Germinal center (tissue), 1 donor: Measurements from ENCODE around the gene NEMP1.
"Not testable (repeated sequence)": the region's sequence is repeated elsewhere in the genome, so short reads cannot be mapped to it uniquely, and the experiment has no call there.

Experiments used
- DNase-seq: peaks from one replicate; pipeline ENCODE4 v3.0.0; 2012; ENCODE audit warnings: mixed read lengths, low spot score

NEMP1 gene

DNA sequence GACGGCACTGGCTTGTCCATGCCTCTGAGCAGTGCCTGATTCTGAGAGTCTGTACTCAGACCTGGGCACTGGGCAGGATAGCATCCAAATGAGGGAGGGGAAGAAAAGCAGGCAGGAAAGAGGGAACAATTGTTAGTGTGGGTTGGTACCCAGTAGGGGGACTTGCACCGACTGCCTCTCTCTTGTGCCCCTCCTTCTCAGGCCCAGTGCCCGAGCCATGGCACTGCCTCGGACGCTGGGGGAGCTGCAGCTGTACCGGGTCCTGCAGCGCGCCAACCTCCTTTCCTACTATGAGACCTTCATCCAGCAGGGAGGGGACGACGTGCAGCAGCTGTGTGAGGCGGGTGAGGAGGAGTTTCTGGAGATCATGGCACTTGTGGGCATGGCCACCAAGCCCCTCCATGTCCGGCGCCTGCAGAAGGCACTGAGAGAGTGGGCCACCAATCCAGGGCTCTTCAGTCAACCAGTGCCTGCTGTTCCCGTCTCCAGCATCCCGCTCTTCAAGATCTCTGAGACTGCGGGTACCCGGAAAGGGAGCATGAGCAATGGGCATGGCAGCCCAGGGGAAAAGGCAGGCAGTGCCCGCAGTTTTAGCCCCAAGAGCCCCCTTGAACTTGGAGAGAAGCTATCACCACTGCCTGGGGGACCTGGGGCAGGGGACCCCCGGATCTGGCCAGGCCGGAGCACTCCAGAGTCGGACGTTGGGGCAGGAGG, 12.5 kb upstream of the NEMP1 start:
- no peak for DNase-seq

DNA sequence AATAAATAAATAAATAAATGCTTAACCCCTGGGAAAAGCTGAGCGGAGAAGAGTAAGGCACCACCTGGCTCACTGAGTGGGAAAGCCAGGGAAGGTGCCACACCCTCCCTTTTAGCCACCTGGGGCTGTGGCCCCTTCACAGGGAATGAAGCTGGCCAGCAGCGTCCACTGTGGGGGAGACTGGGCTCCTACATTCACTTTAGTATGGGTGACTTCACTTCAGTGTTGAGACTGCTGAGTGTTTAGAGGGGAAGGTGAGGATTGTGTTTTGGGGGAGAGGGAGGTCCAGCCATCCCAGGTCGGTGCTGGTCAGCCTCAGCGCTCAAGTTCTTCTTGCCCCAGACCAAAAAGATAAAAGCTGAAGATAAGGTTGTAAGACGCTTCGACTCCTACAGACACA, 11.9 kb upstream of the NEMP1 start:
- no peak for DNase-seq

DNA sequence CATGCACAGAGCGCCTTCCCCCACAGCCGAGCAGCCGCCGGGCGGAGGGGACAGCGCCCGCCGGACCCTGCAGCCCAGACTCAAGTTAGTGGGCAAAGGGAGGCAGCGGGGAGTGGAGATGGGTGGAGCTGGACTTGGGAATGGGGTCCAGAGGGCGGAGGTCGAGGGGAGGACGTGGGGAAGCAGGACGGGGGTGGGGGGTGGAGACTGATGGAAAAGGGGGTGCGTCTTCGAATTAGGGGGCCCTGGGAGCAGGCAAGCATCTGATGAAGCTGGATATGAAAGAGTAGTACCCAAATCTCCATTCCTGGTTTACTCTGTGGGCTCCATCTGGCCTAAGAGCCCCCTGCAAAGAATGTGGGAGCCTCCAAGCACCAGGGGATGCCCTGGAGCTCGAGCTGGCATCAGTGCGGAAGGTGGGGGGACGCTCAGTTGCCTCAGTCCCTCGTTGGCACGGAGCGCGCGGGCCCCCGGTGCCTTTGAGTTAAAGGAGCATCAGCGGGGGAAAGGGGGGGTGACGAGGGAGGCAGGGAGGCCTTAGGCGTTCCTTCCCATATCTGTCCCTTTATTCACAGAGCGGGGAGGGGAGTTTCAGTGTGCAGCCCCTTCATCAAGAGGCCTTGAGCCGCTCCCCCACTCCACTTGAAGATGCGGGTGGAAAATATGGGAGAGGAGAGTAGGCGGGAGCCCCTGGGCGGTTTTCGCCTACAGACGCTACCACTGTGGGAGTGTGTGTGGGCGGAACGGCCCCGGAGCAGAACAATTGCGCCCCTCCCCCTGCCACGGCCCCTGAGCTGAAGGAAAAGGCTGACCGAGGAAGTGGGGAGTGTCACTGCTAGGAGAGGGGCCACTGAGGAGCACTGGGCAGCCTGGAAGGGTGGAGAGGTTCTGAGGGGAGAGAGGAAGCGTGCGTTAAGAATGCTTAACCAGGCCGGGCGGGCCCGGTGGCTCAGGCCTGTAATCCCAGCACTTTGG, 11.0 kb upstream of the NEMP1 start:
- DNase-seq: peak; percentile 50

DNA sequence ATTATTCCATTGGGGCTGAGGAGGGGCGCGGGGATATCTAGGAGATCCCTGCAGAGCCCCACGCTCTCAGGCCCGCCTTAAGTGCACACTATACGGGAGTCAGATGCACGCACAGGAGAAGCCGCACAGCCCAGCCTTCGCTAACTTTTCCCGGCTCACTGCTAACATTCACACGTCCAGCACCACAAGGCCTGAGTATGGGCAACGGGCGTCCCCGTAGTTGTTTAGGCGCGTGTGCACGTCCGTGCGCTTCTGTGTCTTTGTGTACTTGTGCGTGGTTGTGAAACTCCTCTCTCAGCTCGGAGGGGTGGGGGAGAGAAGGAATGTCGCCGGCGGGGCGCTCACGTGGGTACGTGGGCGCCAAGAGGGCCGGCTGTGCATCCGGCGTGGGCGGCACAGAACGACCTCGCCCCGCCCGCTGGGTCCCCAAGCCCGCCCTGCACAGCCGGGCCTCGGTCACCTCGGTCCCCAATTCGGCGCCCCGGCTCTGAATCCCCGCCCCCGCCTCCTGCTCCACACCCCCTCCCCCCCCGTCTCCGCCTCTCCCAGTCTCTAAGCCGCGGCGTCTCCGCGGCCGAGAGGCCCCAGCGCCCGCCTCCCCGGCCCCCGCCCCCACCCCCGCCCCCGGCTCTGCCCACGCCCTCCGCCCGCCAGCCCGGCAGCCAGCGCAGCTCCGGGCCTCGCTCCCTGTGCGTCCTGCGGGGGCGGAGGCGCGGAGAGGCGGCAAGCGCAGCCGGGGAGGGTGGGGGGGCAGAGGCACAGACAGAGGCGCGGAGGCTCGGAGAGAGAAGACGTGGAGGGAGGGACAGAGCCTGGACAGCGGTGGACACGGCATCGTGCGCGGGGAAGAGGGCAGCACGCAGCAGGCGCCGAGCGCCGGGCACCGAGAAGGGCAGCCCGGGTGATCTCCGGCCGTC, 10.0 kb upstream of the NEMP1 start, which contains the start of gene NAB2:
TSS of gene NAB2 (plus strand) at position 761 of the 917 bp plus-strand sequence. CDS start 158 bp downstream, outside the sequence.
- peak; percentile 95 for DNase-seq

DNA sequence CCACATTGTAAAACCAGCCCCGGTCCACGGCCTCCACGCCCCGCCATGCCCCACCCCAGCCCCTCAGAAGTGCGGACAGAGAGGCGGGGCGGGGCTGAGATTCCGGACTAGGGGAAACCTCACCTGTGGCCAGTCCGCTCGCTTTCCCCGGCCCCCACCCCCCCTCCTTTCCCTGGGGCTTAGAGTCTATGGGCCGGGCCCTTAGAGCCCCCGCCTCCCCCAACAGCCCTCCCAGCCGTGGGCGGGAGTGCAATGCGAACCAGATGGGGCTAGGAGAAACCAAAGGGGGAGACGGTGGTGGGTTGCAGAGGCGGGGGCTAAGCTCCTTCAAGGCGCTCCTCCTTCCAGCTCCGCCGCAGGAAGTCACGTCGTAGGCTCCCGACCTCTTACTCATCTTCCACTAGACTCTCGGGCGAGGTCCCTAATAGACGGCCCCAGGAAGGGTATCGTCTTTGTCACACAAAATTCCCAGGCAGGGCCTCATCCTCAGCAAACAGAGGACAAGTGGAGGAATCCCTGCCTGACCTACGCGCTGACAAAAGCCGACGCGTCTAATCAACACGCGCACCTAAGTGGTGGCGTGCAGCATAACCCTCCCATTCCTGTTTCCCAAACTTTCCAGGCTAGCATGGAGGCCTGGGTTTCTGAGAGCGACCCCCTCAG, 9.2 kb upstream of the NEMP1 start:
- DNase-seq: peak; percentile 74

DNA sequence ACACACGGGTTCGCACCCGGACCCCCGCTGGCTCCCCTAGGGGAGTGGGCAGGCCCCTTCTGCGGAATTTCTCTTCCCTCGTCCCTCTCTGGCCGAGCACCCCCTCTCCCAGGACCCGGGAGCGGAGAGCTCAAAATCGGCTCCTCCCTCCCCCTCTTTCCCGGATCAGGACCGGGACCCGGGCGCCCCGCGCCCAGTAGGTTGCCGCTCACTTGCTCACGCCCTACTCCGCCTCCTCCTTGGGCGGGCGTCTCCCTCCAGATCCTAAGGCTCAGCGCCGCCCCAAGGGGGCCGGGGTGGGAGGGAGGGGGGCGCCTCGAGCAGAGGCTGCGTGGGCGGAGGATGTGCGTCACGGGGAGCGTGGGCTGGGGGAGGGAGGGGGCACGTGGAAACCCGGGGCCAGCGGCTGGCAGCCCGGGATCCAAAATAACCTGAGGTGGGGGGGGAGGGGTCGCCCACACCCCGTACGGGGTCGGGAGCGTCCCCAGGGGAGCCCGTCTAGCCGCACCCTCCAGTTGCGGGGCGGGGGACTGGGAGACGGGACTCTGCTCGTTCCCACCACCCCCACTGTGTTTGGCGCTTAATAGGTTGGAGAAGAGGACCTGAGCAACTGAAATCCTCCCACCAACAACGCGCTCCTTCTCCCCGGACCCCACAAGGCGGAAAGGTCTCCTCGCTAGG, 8.6 kb upstream of the NEMP1 start:
- peak; percentile 84 for DNase-seq

DNA sequence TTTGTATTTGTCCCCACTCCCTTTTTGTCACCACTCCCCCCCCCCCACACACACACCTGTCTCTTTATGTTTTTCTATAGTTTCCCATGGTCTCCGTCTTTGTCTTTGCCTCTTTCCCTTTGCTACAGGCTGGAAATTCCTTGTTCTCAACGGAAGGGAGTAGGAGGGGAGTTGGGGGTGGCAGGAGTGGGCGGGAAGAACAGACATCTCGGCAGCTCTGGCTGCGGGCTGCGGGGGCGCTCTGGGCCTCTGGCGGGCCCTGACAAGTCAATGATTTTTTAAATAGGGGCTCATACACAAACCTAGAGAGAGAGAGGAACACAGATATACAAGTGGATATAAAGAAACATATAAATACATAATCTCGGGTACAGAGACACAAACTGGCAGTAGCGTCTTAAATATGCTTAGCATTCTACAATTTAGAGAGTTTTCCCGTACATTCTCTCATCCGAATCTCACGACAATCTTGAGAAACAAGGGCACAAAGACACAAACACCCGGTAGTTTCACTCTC, 8.0 kb upstream of the NEMP1 start:
- DNase-seq: peak; percentile 63

DNA sequence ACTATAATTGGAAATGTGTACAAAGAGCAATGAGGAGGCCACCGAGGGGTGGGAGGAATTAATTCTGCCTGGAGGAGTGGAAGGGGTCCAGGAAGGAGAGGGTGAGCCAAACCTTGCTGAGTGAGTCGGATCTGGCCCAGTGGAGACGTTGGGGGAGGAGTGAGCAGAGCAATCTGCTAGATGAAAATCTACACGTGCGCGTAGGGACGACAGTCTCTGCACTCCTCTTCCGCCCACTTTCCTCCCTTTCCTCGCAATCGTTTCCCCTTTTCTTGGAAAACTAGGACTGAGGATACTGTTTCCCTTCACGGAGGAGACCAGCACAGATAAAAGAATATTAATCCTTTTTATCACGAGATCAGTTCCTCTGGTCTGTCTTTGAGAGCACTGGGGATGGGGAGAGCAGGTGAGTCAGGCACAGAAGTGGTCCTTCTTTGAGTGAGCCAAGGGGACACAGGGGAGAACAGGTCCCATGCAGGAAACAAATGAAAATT, 7.5 kb upstream of the NEMP1 start:
- peak; percentile 2 for DNase-seq

DNA sequence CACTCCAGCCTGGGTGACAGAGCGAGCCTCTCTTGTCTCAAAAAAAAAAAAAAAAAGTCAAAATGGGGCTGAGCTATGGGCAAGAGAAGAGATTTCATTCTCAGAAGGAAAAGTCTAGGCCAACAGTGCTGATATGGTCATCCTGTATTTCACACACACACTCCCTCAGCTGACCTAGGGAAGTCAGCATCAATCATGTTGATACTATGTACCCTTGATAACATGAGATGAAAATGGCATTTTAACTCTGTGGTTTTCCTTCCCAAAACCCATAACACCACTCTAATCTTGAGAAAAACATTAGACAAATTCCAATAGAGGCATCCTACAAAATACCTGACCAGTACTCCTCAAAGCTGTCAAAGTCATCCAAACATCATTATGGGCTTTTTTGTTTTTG, 2.3 kb upstream of the NEMP1 start:
- DNase-seq: no peak

DNA sequence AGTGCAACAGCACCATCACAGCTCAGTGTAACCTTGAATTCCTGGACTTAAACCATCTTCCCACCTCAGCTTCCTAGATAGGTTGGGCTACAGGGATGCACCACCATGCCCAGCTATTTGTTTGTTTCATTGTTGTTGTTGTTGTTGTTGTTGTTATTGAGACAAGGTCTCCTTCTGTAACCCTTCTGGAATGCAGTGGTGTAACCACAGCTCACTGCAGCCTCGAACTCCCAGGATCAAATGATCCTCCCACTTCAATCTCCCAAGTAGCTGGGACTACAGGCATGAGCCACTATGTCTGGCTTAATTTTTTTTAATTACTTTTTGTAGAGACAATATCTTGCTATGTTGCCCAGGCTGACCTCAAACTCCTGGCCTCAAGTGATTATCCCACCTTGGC, 1.2 kb upstream of the NEMP1 start:
- DNase-seq: no peak

DNA sequence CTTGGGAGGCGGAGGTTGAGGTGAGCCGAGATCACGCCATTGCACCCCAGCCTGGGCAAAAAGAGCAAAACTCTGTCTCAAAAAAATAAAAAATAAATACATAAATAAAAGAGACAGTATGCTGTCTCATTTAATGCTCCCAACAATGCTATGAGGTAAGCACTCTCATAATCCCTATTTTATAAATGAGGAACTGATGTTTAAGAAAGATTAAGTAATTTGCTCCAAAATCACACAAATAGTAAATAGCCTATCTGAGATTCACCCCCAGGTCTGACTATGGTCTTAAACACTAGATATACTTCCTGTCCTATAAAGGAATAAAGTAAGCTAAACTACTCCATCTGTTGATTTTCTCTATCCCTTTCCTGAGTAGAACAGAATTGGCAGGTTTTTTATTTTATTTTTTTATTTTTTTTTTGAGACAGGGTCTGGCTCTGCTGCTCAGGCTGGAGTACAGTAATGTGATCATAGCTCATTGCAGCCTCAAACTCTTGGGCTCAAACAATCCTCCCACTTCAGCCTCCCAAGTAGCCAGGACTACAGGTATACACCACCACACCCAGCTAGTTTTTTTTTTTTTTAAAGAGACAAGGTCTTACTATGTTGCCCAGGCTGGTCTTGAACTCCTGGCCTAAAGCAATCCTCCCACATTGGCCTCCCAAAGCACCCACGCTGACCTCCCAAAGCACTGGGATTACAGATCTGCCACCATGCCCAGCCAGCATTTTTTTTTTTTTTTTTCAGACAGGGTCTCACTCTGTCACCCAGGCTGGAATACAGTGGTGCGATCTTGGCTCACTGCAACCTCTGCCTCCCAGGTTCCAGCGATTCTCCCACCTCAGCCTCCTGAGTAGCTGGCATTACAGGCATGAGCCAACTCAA, 4.8 kb downstream of the NEMP1 start:
- not testable (repeated sequence) for DNase-seq

DNA sequence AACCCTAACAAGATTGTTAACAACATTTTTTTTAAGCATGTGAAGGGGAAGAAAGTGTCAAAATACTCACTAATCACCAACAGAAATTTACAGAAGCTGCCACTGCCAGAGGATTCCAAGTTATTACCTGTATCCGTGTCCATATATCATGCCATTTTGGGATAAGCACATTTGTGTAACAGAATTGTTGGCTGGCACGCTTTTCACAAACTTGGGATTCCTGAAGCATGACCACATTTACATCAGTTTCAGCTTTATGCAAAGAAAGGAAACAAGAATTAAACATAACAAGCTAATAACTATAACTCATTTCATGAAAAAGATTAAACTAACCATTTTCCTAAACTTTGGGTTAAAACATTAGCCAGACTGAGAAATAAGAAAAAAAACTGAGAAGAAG, 5.9 kb downstream of the NEMP1 start:
- DNase-seq: no peak

DNA sequence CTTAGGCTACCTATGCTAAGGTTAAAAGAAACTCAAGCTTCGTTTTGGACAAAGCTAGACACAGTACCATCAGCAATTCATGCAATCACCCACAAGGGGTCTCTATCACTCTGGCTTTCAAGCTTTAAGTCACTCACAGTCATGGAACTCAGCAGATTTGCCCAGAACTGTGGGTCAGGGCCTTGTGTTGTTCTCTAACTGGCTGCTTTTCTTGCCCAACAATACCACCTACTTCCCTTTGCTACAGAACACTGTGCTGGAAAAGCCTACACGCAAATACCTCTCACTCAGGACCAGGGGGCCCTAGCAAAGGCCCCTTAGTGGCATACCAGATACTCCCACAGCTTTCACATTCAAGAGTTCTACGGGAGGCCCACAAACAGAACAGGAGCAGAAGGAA, 9.1 kb downstream of the NEMP1 start:
- peak; percentile 52 for DNase-seq

DNA sequence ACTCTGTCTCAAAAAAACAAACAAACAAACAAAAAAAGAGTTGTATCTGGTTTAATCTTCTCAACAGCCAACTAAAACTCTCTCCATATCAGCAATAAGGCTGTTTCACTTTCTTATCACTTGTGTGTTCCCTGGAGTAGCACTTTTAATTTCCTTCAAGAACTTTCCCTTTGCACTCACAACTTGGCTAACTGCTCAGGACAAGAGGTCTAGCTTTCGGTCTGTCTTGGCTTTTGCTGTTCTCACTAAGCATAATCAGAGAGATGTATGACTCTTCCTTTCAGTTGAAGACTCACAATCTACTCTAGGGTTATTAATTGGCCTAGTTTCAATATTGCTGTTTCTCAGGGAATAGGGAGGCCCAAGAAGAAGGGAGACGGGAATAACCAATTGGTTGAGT, 12.3 kb downstream of the NEMP1 start:
- DNase-seq: no peak

DNA sequence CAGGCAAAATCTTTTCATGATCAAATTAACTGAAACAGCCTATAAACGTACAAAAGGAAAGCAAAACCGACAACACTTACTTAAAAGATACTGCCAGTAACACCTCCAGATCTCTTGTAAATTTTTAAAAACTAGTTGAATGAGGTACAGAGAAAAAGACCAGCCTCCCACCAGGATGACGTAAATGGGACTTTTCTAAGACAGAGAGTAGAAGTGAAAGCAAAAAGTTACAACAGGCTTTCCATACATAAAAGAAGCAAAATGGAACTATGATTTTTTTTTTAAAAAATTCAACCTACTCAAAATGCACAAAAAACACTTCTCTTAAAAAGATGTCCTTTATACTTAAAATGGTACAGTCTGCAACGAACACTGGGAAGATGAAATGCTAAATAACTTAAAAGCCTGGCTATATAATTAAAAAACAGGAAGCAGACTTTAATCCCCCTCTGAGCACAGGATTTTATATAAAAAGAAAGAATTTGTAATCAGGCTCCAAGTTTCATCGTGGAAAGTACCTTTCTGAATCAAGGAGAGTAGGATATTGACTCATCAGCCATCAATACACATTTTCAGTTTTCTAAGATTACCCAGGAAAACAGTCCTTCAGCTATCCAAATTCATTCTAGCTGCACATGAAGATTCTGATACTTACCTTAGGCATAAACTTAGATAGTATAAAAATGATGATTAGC, 14.5 kb downstream of the NEMP1 start:
- peak; percentile 59 for DNase-seq

DNA sequence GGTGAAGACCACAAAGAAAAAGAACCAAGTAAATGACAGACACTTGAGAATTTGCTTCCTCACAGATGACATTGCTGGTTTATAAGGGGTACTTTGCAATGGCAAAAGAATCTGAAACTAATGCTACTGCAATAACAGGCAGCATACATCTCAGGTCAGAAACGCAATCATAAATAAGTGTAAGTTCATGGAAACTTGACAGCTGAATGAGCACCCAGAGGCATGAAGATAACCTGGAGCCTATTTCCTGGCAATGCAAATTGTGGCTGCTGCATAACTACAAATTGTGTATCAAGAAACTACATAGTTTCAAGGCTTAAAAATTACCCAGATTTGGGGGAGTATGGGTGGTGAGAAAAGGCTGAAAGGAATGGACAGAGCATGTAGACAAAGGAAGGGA, 20.1 kb downstream of the NEMP1 start:
- DNase-seq: peak; percentile 52

DNA sequence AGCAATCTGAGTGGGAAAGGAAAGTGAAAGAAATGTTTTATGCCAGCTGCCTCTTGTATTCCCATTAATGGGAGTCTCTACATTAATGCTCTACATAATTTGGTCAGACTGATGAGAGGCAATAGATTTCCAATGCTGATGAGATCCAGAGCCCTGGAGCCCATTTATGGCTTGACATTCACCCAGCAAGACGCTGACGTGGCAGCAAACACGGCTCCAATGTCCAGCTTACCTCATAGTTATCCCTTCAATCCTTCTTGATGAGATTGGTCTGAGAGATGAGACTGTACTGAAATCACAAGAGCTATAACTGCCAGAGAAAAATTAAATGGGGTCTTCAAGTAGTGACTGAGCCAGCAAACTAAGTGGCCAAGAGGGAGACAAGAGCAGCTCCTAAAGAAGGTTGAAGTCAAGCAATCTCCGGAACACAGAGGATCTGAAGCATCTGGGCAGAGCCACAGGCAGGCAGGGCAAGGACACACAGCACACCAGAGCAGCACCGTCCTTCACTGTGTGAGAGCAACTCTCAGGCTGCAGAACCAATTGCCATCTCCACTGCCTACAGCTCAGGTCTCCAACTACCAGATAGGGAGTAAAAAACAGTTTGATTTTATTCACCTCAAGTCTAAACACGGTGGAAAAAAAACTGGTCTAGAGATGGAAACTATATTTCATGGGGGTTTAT, 21.4 kb downstream of the NEMP1 start:
- DNase-seq: no peak

DNA sequence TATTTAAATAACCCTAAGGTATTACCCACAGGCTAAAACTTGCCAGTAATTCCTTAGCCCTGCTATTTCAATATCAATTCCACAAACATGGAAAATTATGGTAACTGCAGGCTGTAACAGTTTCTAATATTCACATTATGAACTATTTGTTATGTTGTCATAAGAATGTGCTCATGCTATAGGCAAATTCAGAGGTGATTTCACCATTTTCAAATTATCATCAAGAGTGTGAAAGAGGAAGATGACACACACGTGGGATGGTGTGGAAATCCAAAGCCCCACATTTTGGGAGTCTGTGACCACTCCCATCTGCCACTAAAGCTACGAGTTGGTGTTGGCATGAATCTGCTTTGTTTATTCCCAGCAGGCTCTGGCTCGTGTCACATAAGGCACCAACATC, 22.8 kb downstream of the NEMP1 start:
- no peak for DNase-seq
